HEK293 (cell line): ENCODE results near the gene CTBP1.
A peak's percentile ranks its signal among the peaks of the same experiment; 100 is the strongest.

ENCODE experiments used
- CTCF ChIA-PET: fragments of 350-600 bp; formaldehyde crosslinking; extraction: SDS; loops from one replicate; lab custom pipeline; 2021; ENCODE audit warnings: antibody characterized with exemption; lab: Yijun Ruan, JAX
- POLR2A ChIA-PET: fragments of 300-600 bp; formaldehyde crosslinking; extraction: SDS; loops from one replicate; lab custom pipeline; 2020; ENCODE audit warnings: antibody characterized with exemption, inconsistent platforms; lab: Yijun Ruan, JAX
- H3K27ac ChIP-seq: fragments of 200-500 bp; sonication (Bioruptor generic); 2 replicates; pipeline ENCODE4 v1.5.1; 2014; ENCODE audit warnings: low read depth, low read length, control low read depth, inconsistent platforms; ENCODE audit errors: extremely low read depth
- H3K36me3 ChIP-seq, 2 experiments: fragments of 200-500 bp in 1 of 2; sonication (Bioruptor generic) in 1 of 2; 1 replicate in 1 of 2; 2 replicates in 1 of 2; pipeline ENCODE4 v1.5.1; 2014 to 2017; ENCODE audit warnings: inconsistent platforms in 2 of 2, low read length in 2 of 2; ENCODE audit not compliant: control insufficient read depth in 2 of 2, insufficient read depth in 1 of 2
- H3K4me1 ChIP-seq: fragments of 200-500 bp; sonication (Bioruptor generic); 2 replicates; pipeline ENCODE4 v1.5.1; 2014; ENCODE audit warnings: mild to moderate bottlenecking, low read length, inconsistent platforms; ENCODE audit not compliant: control insufficient read depth, insufficient read depth
- H3K4me3 ChIP-seq: 2 replicates; pipeline ENCODE4 v1.5.1; 2011; ENCODE audit warnings: low read depth, mild to moderate bottlenecking, control low read depth, low read length, moderate library complexity
- H3K9me3 ChIP-seq: fragments of 200-500 bp; sonication (Bioruptor generic); 2 replicates; pipeline ENCODE4 v1.5.1; 2014; ENCODE audit warnings: low read depth, low read length, inconsistent platforms; ENCODE audit not compliant: control insufficient read depth, insufficient read depth
- GLIS1 ChIP-seq: fragments of 450-650 bp; formaldehyde crosslinking; IDR thresholded peaks from 2 replicates; pipeline ENCODE4 v1.5.1; 2016; ENCODE audit warnings: missing biosample characterization, missing genetic modification characterization
- KLF9 ChIP-seq: fragments of 450-650 bp; formaldehyde crosslinking; IDR thresholded peaks from 2 replicates; pipeline ENCODE4 v1.5.1; 2016; ENCODE audit warnings: missing biosample characterization, missing genetic modification characterization, low read depth
- MZF1 ChIP-seq: fragments of 450-650 bp; formaldehyde crosslinking; IDR thresholded peaks from 2 replicates; pipeline ENCODE4 v1.5.1; 2017; ENCODE audit warnings: missing biosample characterization, missing genetic modification characterization, borderline replicate concordance
- YY1 ChIP-seq: fragments of 450-650 bp; formaldehyde crosslinking; IDR thresholded peaks from 2 replicates; pipeline ENCODE4 v1.5.1; 2018; ENCODE audit warnings: missing biosample characterization, missing genetic modification characterization
- ZBTB20 ChIP-seq: fragments of 450-650 bp; formaldehyde crosslinking; IDR thresholded peaks from 2 replicates; pipeline ENCODE4 v1.5.1; 2016; ENCODE audit warnings: missing biosample characterization, missing genetic modification characterization
- ZBTB48 ChIP-seq: fragments of 450-650 bp; formaldehyde crosslinking; IDR thresholded peaks from 2 replicates; pipeline ENCODE4 v1.5.1; 2016; ENCODE audit warnings: missing biosample characterization, missing genetic modification characterization
- ZNF114 ChIP-seq: fragments of 450-650 bp; formaldehyde crosslinking; IDR thresholded peaks from 2 replicates; pipeline ENCODE4 v1.5.0; 2017; ENCODE audit warnings: missing biosample characterization, missing genetic modification characterization
- ZNF132 ChIP-seq: fragments of 450-650 bp; formaldehyde crosslinking; IDR thresholded peaks from 2 replicates; pipeline ENCODE4 v1.5.1; 2017; ENCODE audit warnings: missing biosample characterization, missing genetic modification characterization, borderline replicate concordance
- ZNF140 ChIP-seq: fragments of 450-650 bp; formaldehyde crosslinking; IDR thresholded peaks from 2 replicates; pipeline ENCODE4 v1.5.1; 2016; ENCODE audit warnings: missing biosample characterization, missing genetic modification characterization
- ZNF16 ChIP-seq: fragments of 450-650 bp; formaldehyde crosslinking; IDR thresholded peaks from 2 replicates; pipeline ENCODE4 v1.5.1; 2016; ENCODE audit warnings: low read depth, missing biosample characterization, missing genetic modification characterization
- ZNF2 ChIP-seq: fragments of 450-650 bp; formaldehyde crosslinking; IDR thresholded peaks from 2 replicates; pipeline ENCODE4 v1.5.1; 2016; ENCODE audit warnings: missing biosample characterization, missing genetic modification characterization
- ZNF221 ChIP-seq: fragments of 450-650 bp; formaldehyde crosslinking; IDR thresholded peaks from 2 replicates; pipeline ENCODE4 v1.5.1; 2017; ENCODE audit warnings: missing biosample characterization, missing genetic modification characterization, borderline replicate concordance
- ZNF223 ChIP-seq: fragments of 450-650 bp; formaldehyde crosslinking; IDR thresholded peaks from 2 replicates; pipeline ENCODE4 v1.5.1; 2016; ENCODE audit warnings: missing biosample characterization, missing genetic modification characterization
- ZNF266 ChIP-seq: fragments of 450-650 bp; formaldehyde crosslinking; IDR thresholded peaks from 2 replicates; pipeline ENCODE4 v1.5.1; 2016; ENCODE audit warnings: missing biosample characterization, missing genetic modification characterization, low read depth
- ZNF366 ChIP-seq: fragments of 450-650 bp; formaldehyde crosslinking; conservative IDR thresholded peaks from 2 replicates; pipeline ENCODE4 v1.5.1; 2016; ENCODE audit warnings: missing biosample characterization, missing genetic modification characterization
- ZNF391 ChIP-seq: fragments of 450-650 bp; formaldehyde crosslinking; IDR thresholded peaks from 2 replicates; pipeline ENCODE4 v1.5.1; 2016; ENCODE audit warnings: low read depth, missing biosample characterization, missing genetic modification characterization, borderline replicate concordance
- ZNF423 ChIP-seq: fragments of 450-650 bp; formaldehyde crosslinking; IDR thresholded peaks from 2 replicates; pipeline ENCODE4 v1.5.1; 2016; ENCODE audit warnings: missing biosample characterization, missing genetic modification characterization
- ZNF529 ChIP-seq: fragments of 450-650 bp; formaldehyde crosslinking; IDR thresholded peaks from 2 replicates; pipeline ENCODE4 v1.5.1; 2017; ENCODE audit warnings: missing genetic modification characterization, missing biosample characterization; ENCODE audit not compliant: insufficient replicate concordance
- ZNF558 ChIP-seq: fragments of 450-650 bp; formaldehyde crosslinking; IDR thresholded peaks from 2 replicates; pipeline ENCODE4 v1.5.1; 2016; ENCODE audit warnings: missing biosample characterization, missing genetic modification characterization
- ZNF585B ChIP-seq: fragments of 450-650 bp; formaldehyde crosslinking; IDR thresholded peaks from 2 replicates; pipeline ENCODE4 v1.5.1; 2016; ENCODE audit warnings: missing biosample characterization, missing genetic modification characterization
- ZNF596 ChIP-seq: fragments of 450-650 bp; IDR thresholded peaks from 2 replicates; pipeline ENCODE4 v1.5.0; 2018; ENCODE audit warnings: missing biosample characterization, mild to moderate bottlenecking, missing genetic modification characterization, moderate library complexity
- ZNF670 ChIP-seq: fragments of 450-650 bp; formaldehyde crosslinking; IDR thresholded peaks from 2 replicates; pipeline ENCODE4 v1.5.1; 2016; ENCODE audit warnings: missing biosample characterization, missing genetic modification characterization, low read depth
- ZNF747 ChIP-seq: fragments of 450-650 bp; formaldehyde crosslinking; IDR thresholded peaks from 2 replicates; pipeline ENCODE4 v1.5.1; 2016; ENCODE audit warnings: missing biosample characterization, missing genetic modification characterization
- ZNF76 ChIP-seq: fragments of 450-650 bp; formaldehyde crosslinking; IDR thresholded peaks from 2 replicates; pipeline ENCODE4; 2016; ENCODE audit warnings: low read depth, missing biosample characterization, missing genetic modification characterization, borderline replicate concordance
- ZNF843 ChIP-seq: fragments of 450-650 bp; formaldehyde crosslinking; IDR thresholded peaks from 2 replicates; pipeline ENCODE4 v1.5.1; 2016; ENCODE audit warnings: missing biosample characterization, missing genetic modification characterization
- TF ChIP-seq, protein P1 (sequence below): fragments of 450-650 bp; formaldehyde crosslinking; IDR thresholded peaks from 2 replicates; pipeline ENCODE4 v1.5.1; 2016; ENCODE audit warnings: missing biosample characterization, missing genetic modification characterization
- TF ChIP-seq, protein P2 (sequence below): fragments of 450-650 bp; formaldehyde crosslinking; IDR thresholded peaks from 2 replicates; pipeline ENCODE4 v1.5.1; 2016; ENCODE audit warnings: missing biosample characterization, missing genetic modification characterization

The CTBP1 gene

DNA sequence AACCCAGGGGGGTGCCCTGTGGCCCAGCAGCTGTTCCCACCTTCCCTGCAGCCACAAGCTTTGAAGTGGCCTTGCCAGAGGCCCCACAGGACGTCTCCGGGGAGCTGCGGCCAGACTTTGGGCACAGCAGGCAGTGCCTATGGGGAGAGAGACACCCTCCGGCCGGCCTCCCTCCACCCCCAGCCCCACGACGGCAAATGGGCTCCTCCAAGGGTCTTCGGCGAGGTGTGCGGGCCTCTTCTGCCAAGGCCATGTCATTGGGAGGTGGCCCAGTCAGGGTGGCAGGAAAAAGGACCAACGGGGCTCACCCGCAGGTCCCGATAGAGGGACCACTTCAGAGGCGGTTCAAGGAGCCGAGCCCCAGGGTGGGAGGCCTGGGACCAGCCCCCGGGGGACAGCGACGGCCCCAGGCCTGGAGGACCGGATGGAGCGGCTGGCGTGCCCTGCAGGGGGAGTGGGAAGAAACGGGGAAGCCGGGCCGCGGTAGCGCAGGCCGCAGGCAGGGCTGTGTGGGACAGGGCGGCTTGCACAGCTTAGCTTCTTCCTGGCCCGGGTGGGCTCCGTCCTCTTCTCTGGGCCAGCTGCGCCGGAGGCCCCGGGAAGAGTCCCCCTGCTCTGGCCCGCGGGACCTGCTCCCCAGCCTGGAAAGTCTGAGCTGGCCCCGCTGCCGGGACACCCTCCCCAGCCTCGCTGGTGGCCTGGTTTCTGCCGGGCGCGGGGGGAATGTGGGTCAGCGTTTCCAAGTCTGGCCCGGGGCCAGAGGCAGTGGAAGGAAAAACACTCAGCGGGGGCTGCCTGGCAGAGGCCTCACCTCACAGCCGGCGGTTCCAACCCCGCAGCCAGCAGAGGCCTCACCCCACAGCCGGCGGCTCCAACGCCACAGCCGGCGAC, 54.7 kb downstream of the CTBP1 start:
- Histone ChIP-seq H3K4me3 (no peak overlapping the region), H3K27ac (no peak overlapping the region)
- TF ChIP-seq ZNF843 (tag by site-specific recombination) (no peak), ZNF747 (no peak), ZNF223 (tag by site-specific recombination) (no peak), ZBTB20 (no peak), ZNF132 (tag by site-specific recombination) (no peak), GLIS1 (tag by site-specific recombination) (peak; percentile 44), ZNF76 (tag by site-specific recombination) (no peak)
- TF ChIP-seq, all 188 proteins: peak for 1
- POLR2A ChIA-PET, result no interaction called here
- no peaks in the 10 kb centered on the region for H3K36me3 ChIP-seq
- no peaks in the 10 kb centered on the region for H3K9me3 ChIP-seq
- H3K4me1 ChIP-seq, result no peaks in the 10 kb centered on the region
- CTCF ChIA-PET, result no interaction called here

DNA sequence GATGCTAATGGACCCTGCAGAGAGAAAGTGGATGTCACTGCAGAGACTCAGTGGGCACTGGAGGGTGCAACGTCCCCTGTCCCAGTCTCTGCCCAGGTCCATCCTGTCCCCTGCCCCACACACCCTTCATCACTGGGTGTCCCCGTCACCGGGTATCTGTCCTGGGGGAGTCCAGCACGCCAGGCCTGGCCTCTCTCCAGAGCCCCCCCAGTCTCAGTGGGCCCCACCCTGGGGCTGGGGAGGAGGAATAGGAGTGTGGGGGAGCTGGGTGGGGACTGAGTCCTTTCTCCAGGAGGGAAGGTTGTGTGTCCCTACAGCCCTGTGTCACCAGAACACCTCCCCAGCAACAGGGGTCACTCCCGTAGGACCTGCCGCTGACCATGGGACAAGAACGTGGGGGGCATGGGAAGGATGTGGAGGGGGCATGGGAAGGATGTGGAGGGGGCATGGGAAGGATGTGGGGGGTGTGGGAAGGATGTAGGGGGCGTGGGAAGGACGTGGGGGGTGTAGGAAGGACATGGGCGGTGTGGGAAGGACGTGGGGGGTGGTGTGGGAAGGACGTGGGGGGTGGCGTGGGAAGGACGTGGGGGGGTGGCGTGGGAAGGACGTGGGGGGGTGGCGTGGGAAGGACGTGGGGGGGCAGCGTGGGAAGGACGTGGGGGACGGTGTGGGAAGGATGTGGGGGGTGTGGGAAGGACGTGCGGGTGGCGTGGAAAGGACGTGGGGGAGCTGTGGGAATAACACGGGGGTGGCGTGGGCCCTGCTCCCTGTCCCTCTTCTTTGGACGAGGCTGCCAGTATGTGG, 55.5 kb downstream of the CTBP1 start:
- H3K9me3 ChIP-seq, result no peaks in the 10 kb centered on the region
- POLR2A ChIA-PET, result no interaction called here
- no peaks in the 10 kb centered on the region for H3K36me3 ChIP-seq
- H3K27ac ChIP-seq, result no peak overlapping the region
- CTCF ChIA-PET, result no interaction called here
- no peak overlapping the region for H3K4me3 ChIP-seq
- TF ChIP-seq ZNF2 (tag by site-specific recombination), result no peak
- TF ChIP-seq, protein P1, sequence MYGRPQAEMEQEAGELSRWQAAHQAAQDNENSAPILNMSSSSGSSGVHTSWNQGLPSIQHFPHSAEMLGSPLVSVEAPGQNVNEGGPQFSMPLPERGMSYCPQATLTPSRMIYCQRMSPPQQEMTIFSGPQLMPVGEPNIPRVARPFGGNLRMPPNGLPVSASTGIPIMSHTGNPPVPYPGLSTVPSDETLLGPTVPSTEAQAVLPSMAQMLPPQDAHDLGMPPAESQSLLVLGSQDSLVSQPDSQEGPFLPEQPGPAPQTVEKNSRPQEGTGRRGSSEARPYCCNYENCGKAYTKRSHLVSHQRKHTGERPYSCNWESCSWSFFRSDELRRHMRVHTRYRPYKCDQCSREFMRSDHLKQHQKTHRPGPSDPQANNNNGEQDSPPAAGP (tag by site-specific recombination), result no peak
- TF ChIP-seq ZNF391 (tag by site-specific recombination), result no peak
- no peak for TF ChIP-seq YY1 (tag by site-specific recombination)
- no peak for TF ChIP-seq ZBTB48 (tag by site-specific recombination)
- no peak for TF ChIP-seq ZNF76 (tag by site-specific recombination)
- no peaks in the 10 kb centered on the region for H3K4me1 ChIP-seq

DNA sequence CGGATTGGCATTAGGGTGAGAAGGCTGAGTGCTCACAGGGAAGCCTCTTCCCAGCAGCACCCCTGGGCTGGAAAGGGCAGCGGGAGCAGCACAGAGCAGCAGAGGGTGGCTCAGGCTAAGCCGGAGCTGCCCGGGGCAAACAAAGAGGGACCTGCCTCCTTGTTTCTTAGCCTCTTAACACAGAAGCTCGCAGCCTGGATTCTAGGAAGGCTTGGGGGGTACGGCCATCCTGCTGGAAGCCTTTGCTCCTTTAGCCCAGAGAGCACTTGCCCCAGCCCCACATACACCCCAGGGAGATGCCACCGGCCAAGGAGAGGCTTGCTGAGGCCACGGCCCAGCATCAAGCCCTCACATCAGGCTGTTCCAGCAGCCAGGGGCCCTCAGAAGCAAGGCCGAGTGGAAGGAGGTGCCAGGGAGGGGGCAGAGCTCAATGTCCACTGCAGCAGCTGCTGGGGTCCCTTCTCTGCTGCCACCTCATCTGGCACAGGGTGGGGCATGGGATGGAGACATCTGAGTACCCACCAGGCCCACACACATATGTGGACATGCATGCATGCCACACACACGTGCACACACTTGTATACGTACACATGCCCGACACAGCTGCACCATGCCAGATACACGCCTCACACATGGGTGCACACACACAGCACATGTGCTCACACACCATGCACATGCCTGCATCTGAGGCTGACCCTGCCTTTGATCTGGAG, 56.3 kb downstream of the CTBP1 start:
- Histone ChIP-seq H3K4me3 (no peak overlapping the region), H3K36me3 (no peaks in the 10 kb centered on the region), H3K27ac (no peak overlapping the region), H3K4me1 (no peaks in the 10 kb centered on the region), H3K9me3 (no peaks in the 10 kb centered on the region)
- POLR2A ChIA-PET, result no interaction called here
- CTCF ChIA-PET, result no interaction called here
- TF ChIP-seq ZNF223 (tag by site-specific recombination) (no peak), ZNF596 (tag by site-specific recombination) (no peak), ZNF423 (tag by site-specific recombination) (no peak), ZNF366 (tag by site-specific recombination) (no peak), ZNF16 (tag by site-specific recombination) (no peak), ZNF221 (tag by site-specific recombination) (no peak), ZNF266 (no peak), ZNF76 (tag by site-specific recombination) (no peak), MZF1 (no peak), ZNF140 (tag by site-specific recombination) (no peak), ZNF585B (no peak), KLF9 (tag by site-specific recombination) (no peak), ZNF670 (no peak), ZNF114 (tag by site-specific recombination) (no peak), ZNF529 (tag by site-specific recombination) (no peak), ZNF558 (no peak)
- TF ChIP-seq, protein P2, sequence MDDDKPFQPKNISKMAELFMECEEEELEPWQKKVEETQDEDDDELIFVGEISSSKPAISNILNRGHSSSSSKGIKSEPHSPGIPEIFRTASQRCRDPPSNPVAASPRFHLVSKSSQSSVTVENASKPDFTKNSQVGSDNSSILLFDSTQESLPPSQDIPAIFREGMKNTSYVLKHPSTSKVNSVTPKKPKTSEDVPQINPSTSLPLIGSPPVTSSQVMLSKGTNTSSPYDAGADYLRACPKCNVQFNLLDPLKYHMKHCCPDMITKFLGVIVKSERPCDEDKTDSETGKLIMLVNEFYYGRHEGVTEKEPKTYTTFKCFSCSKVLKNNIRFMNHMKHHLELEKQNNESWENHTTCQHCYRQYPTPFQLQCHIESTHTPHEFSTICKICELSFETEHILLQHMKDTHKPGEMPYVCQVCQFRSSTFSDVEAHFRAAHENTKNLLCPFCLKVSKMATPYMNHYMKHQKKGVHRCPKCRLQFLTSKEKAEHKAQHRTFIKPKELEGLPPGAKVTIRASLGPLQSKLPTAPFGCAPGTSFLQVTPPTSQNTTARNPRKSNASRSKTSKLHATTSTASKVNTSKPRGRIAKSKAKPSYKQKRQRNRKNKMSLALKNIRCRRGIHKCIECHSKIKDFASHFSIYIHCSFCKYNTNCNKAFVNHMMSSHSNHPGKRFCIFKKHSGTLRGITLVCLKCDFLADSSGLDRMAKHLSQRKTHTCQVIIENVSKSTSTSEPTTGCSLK, result no peak
